Breast epithelium (tissue), 3 donors: ENCODE measurements around the gene QPRT.

ENCODE experiments used
- POLR2A ChIP-seq: fragments of 450-650 bp; IDR thresholded peaks from one replicate; pipeline ENCODE4 v1.6.1; 2016; ENCODE audit warnings: antibody characterized with exemption, mild to moderate bottlenecking, moderate library complexity
- POLR2AphosphoS5 ChIP-seq, 3 donors: sonication (generic); formaldehyde crosslinking; IDR thresholded peaks; one replicate each; pipeline ENCODE4 v1.6.1; 2017; ENCODE audit warnings: antibody characterized with exemption in 3 of 3
- TF ChIP-seq, protein P1 (sequence below), 3 donors: fragments of 450-650 bp; IDR thresholded peaks; one replicate each; pipeline ENCODE4 v1.5.1; 2016 to 2017; ENCODE audit warnings: antibody characterized with exemption in 3 of 3, mild to moderate bottlenecking in 3 of 3, moderate library complexity in 3 of 3

GRCh38 chr16:29663807-29664090 lies 15.2 kb upstream of the QPRT start:
- TF ChIP-seq, protein P1, sequence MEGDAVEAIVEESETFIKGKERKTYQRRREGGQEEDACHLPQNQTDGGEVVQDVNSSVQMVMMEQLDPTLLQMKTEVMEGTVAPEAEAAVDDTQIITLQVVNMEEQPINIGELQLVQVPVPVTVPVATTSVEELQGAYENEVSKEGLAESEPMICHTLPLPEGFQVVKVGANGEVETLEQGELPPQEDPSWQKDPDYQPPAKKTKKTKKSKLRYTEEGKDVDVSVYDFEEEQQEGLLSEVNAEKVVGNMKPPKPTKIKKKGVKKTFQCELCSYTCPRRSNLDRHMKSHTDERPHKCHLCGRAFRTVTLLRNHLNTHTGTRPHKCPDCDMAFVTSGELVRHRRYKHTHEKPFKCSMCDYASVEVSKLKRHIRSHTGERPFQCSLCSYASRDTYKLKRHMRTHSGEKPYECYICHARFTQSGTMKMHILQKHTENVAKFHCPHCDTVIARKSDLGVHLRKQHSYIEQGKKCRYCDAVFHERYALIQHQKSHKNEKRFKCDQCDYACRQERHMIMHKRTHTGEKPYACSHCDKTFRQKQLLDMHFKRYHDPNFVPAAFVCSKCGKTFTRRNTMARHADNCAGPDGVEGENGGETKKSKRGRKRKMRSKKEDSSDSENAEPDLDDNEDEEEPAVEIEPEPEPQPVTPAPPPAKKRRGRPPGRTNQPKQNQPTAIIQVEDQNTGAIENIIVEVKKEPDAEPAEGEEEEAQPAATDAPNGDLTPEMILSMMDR (IDR thresholded peaks at IDR 0.05), result no peak
- TF ChIP-seq POLR2A (no peak), POLR2AphosphoS5 (IDR thresholded peaks at IDR 0.05) (no peak)
